Neural cell (in vitro differentiated cells): Measurements from ENCODE around the gene SLC38A1. TPM values are rescaled to one million over a fixed set of nuclear protein-coding genes. Genes with fewer than 3 reads are reported as not detected.

ENCODE experiments used
- H2AFZ ChIP-seq: fragments of 200-600, 300-800 bp; sonication (generic), shearing (Covaris generic); 2 replicates; pipeline ENCODE4 v1.6.0; 2014; ENCODE audit warnings: low read depth, mild to moderate bottlenecking, antibody characterized with exemption, low read length, moderate library complexity
- H3F3A ChIP-seq: fragments of 200-600 bp; shearing (Covaris generic); 2 replicates; pipeline ENCODE4 v1.6.1; 2016; ENCODE audit warnings: mild to moderate bottlenecking, moderate library complexity, mixed read lengths, antibody characterized with exemption, low read length; ENCODE audit not compliant: insufficient read depth, poor library complexity, severe bottlenecking
- H3K27ac ChIP-seq: fragments of 200-600, 300-800 bp; sonication (generic), shearing (Covaris generic); 2 replicates; pipeline ENCODE4 v1.5.1; 2014; ENCODE audit warnings: mild to moderate bottlenecking, low read length, moderate library complexity
- H3K27me3 ChIP-seq: fragments of 300-800, 200-600 bp; sonication (generic), shearing (Covaris generic); 2 replicates; pipeline ENCODE4 v1.6.0; 2014; ENCODE audit warnings: mild to moderate bottlenecking, low read depth, low read length, moderate library complexity; ENCODE audit not compliant: insufficient read depth
- H3K36me3 ChIP-seq: fragments of 300-800, 200-600 bp; sonication (generic), shearing (Covaris generic); 2 replicates; pipeline ENCODE4 v1.5.1; 2014; ENCODE audit warnings: mild to moderate bottlenecking, antibody characterized with exemption, low read length, moderate library complexity; ENCODE audit not compliant: insufficient read depth
- H3K4me2 ChIP-seq: fragments of 300-800, 200-600 bp; sonication (generic), shearing (Covaris generic); 2 replicates; pipeline ENCODE4 v1.6.0; 2014; ENCODE audit warnings: mild to moderate bottlenecking, low read length
- H3K4me3 ChIP-seq: fragments of 300-800, 200-600 bp; sonication (generic), shearing (Covaris generic); 2 replicates; pipeline ENCODE4 v1.5.1; 2014; ENCODE audit warnings: mild to moderate bottlenecking, low read length, moderate library complexity
- H3K79me2 ChIP-seq: fragments of 200-600 bp; shearing (Covaris generic); replicated peaks from 2 replicates; pipeline ENCODE4 v1.6.0; 2014; ENCODE audit warnings: mild to moderate bottlenecking, low read length, moderate library complexity; ENCODE audit not compliant: insufficient read depth
- H3K9ac ChIP-seq: fragments of 300-800, 200-600 bp; sonication (generic), shearing (Covaris generic); 2 replicates; pipeline ENCODE4 v1.6.1; 2016; ENCODE audit warnings: mild to moderate bottlenecking, low read length, mixed read lengths
- H3K9me2 ChIP-seq: fragments of 200-600 bp; shearing (Covaris generic); 2 replicates; pipeline ENCODE4 v1.6.1; 2016; ENCODE audit warnings: mild to moderate bottlenecking, low read length, mixed read lengths; ENCODE audit not compliant: insufficient read depth
- H3K9me3 ChIP-seq: fragments of 200-600, 300-800 bp; sonication (generic), shearing (Covaris generic); 2 replicates; pipeline ENCODE4 v1.6.1; 2016; ENCODE audit warnings: mild to moderate bottlenecking, mixed run types, low read length, moderate library complexity, mixed read lengths
- H4K20me1 ChIP-seq: fragments of 200-600 bp; shearing (Covaris generic); 2 replicates; pipeline ENCODE4 v1.6.1; 2016; ENCODE audit warnings: mild to moderate bottlenecking, mixed run types; ENCODE audit not compliant: insufficient read depth
- EP300 ChIP-seq: fragments of 450-650 bp; conservative IDR thresholded peaks from 2 replicates; pipeline ENCODE4 v1.6.1; 2014; ENCODE audit warnings: antibody characterized with exemption, mild to moderate bottlenecking, moderate library complexity; ENCODE audit not compliant: poor library complexity, severe bottlenecking
- EZH2 ChIP-seq: fragments of 200-600, 300-800 bp; shearing (Covaris generic), sonication (generic); IDR thresholded peaks from 2 replicates; pipeline ENCODE4 v1.6.1; 2014; ENCODE audit warnings: antibody characterized with exemption, low read length, borderline replicate concordance, mild to moderate bottlenecking; ENCODE audit not compliant: insufficient read depth, poor library complexity, severe bottlenecking
- MXI1 ChIP-seq: fragments of 450-650 bp; conservative IDR thresholded peaks from 2 replicates; pipeline ENCODE4 v1.6.1; 2014; ENCODE audit warnings: antibody characterized with exemption, mild to moderate bottlenecking; ENCODE audit not compliant: poor library complexity, severe bottlenecking
- POLR2AphosphoS5 ChIP-seq: IDR thresholded peaks from 2 replicates; pipeline ENCODE4 v1.6.1; 2012
- RAD21 ChIP-seq: fragments of 450-650 bp; conservative IDR thresholded peaks from 2 replicates; pipeline ENCODE4 v1.6.1; 2014; ENCODE audit warnings: antibody characterized with exemption, mild to moderate bottlenecking, moderate library complexity
- SMC3 ChIP-seq: fragments of 450-650 bp; conservative IDR thresholded peaks from 2 replicates; pipeline ENCODE4 v1.6.1; 2014; ENCODE audit warnings: antibody characterized with exemption, mild to moderate bottlenecking, moderate library complexity; ENCODE audit not compliant: poor library complexity
- TAF1 ChIP-seq: IDR thresholded peaks from 2 replicates; pipeline ENCODE4 v1.6.1; 2012; ENCODE audit warnings: low read depth
- polyA plus RNA-seq: library from polyadenylated mRNA; depleted of rRNA; stranded (reverse); fragments of >200 nt; gene quantifications from 2 replicates; pipeline ENCODE4 v1.2.3, GENCODE V29; 2014
- TF ChIP-seq, protein P1 (sequence below): fragments of 450-650 bp; IDR thresholded peaks from 2 replicates; pipeline ENCODE4 v1.5.1; 2014; ENCODE audit warnings: antibody characterized with exemption, mild to moderate bottlenecking, moderate library complexity; ENCODE audit not compliant: poor library complexity, severe bottlenecking
- TF ChIP-seq, protein P2 (sequence below): IDR thresholded peaks from 2 replicates; pipeline ENCODE4 v1.6.1; 2012; ENCODE audit warnings: borderline replicate concordance

Gene SLC38A1
- polyA plus RNA-seq, 1 donor from 2014 or later = 124 TPM

DNA sequence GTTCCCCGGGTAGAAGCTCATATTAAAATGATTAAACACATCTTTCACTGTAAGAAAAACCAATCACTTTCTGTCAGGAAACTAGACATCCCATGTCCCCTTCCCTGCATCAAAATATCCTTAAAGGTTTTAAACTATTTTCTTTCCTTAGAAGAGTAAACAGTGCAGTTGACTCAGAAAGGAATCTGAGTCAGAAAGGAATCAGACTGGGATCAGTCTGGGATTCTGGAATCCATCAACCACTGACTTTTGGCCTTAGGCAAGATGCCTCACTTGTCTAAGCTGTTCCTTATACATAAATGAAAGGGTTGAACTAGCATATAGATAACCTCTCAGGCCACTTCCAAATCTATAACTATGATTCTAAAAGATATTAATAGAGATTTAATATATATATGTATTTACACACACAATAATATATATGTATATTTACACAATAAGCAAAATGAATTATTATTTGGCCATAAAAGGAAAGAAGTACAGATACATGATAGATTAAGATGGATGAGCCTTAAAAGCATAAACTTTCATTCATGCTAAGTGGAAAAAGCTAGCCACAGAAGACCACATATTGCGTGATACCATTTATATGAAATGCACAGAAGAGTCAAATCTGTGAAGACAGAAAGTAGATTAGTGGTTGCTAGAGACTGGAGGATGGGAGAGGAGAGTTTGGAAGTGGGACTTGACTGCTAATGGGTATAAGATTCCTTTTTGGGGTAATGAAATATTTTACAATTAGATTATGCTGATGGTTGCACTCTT is 114.4 kb downstream of the SLC38A1 start:
- Histone ChIP-seq H3K4me3 (no peak overlapping the region), H3K79me2 (no peaks in the 10 kb centered on the region), H3F3A (no peaks in the 10 kb centered on the region), H3K9ac (no peak overlapping the region), H3K36me3 (no peaks in the 10 kb centered on the region), H3K9me3 (no peaks in the 10 kb centered on the region), H3K4me2 (no peak overlapping the region), H4K20me1 (no peaks in the 10 kb centered on the region), H3K27me3 (no peaks in the 10 kb centered on the region), H3K27ac (no peak overlapping the region), H2AFZ (no peak overlapping the region), H3K9me2 (no peaks in the 10 kb centered on the region)
- TF ChIP-seq TAF1 (no peak), EP300 (no peak), POLR2AphosphoS5 (no peak), SMC3 (no peak)

DNA sequence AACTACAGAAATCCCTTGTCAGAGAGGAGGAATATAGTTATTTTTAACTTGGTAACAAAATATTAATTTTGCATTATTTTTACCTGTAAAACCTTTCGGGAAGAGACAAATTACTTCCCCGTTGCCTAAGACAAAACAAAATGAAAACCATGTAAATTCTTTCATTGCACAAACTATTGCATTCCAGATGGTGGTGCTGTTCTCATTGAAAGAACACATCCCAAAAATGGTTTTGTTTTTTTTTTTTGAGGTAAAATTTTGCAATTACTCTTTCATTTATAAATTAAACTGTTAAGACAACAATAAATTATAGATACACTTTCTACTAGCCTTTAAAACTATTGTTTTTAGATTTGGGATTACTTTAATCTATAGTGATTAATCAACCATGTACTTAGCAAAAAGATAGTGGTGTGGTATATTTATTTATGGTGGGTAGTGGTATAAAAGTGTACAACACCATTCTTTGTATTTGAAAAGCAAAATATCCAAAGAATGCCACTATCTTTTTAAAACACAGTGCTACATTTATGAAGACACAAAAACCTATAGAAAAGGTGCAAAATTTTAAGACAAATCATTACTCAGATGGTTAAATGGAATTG is 115.5 kb downstream of the SLC38A1 start:
- Histone ChIP-seq H3K27me3 (no peaks in the 10 kb centered on the region), H3K4me2 (no peak overlapping the region), H3K9me3 (no peaks in the 10 kb centered on the region), H3K4me3 (no peak overlapping the region), H3F3A (no peaks in the 10 kb centered on the region), H4K20me1 (no peaks in the 10 kb centered on the region), H2AFZ (no peak overlapping the region), H3K79me2 (no peaks in the 10 kb centered on the region), H3K36me3 (no peaks in the 10 kb centered on the region), H3K27ac (no peak overlapping the region), H3K9ac (no peak overlapping the region), H3K9me2 (no peaks in the 10 kb centered on the region)
- TF ChIP-seq SMC3 = peak; percentile 21
- TF ChIP-seq, protein P1, sequence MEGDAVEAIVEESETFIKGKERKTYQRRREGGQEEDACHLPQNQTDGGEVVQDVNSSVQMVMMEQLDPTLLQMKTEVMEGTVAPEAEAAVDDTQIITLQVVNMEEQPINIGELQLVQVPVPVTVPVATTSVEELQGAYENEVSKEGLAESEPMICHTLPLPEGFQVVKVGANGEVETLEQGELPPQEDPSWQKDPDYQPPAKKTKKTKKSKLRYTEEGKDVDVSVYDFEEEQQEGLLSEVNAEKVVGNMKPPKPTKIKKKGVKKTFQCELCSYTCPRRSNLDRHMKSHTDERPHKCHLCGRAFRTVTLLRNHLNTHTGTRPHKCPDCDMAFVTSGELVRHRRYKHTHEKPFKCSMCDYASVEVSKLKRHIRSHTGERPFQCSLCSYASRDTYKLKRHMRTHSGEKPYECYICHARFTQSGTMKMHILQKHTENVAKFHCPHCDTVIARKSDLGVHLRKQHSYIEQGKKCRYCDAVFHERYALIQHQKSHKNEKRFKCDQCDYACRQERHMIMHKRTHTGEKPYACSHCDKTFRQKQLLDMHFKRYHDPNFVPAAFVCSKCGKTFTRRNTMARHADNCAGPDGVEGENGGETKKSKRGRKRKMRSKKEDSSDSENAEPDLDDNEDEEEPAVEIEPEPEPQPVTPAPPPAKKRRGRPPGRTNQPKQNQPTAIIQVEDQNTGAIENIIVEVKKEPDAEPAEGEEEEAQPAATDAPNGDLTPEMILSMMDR = peak; percentile 43
- TF ChIP-seq EP300 = no peak
- TF ChIP-seq MXI1 = no peak
- TF ChIP-seq POLR2AphosphoS5 = no peak
- TF ChIP-seq RAD21 = peak; percentile 36

DNA sequence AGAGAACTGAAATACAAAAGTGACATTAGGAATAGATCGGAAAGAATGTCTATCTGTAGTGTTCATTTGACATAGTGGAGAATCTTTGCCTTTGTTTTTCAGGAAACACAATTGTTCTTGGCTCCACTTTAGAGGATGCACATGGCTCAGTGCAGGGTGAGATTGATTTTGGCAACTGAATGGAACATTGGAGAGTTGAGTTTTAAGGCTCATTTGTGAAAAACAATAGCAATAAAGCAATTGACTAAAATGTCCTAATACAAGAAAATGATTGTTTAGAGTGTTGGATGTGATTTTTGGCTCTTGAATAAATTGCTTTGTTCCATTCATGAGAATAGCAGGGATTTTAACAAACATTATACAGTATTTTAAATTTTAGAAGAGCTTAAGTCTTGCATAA is 116.4 kb downstream of the SLC38A1 start:
- Histone ChIP-seq H3K27ac (no peak overlapping the region), H3K9me3 (no peaks in the 10 kb centered on the region), H3K4me2 (no peak overlapping the region), H3K4me3 (no peak overlapping the region), H3K9ac (no peak overlapping the region), H2AFZ (no peak overlapping the region), H3K79me2 (no peaks in the 10 kb centered on the region), H3K27me3 (no peaks in the 10 kb centered on the region), H3F3A (no peaks in the 10 kb centered on the region), H3K36me3 (no peaks in the 10 kb centered on the region), H4K20me1 (no peaks in the 10 kb centered on the region), H3K9me2 (no peaks in the 10 kb centered on the region)
- TF ChIP-seq, protein P1 = no peak
- TF ChIP-seq, protein P2, sequence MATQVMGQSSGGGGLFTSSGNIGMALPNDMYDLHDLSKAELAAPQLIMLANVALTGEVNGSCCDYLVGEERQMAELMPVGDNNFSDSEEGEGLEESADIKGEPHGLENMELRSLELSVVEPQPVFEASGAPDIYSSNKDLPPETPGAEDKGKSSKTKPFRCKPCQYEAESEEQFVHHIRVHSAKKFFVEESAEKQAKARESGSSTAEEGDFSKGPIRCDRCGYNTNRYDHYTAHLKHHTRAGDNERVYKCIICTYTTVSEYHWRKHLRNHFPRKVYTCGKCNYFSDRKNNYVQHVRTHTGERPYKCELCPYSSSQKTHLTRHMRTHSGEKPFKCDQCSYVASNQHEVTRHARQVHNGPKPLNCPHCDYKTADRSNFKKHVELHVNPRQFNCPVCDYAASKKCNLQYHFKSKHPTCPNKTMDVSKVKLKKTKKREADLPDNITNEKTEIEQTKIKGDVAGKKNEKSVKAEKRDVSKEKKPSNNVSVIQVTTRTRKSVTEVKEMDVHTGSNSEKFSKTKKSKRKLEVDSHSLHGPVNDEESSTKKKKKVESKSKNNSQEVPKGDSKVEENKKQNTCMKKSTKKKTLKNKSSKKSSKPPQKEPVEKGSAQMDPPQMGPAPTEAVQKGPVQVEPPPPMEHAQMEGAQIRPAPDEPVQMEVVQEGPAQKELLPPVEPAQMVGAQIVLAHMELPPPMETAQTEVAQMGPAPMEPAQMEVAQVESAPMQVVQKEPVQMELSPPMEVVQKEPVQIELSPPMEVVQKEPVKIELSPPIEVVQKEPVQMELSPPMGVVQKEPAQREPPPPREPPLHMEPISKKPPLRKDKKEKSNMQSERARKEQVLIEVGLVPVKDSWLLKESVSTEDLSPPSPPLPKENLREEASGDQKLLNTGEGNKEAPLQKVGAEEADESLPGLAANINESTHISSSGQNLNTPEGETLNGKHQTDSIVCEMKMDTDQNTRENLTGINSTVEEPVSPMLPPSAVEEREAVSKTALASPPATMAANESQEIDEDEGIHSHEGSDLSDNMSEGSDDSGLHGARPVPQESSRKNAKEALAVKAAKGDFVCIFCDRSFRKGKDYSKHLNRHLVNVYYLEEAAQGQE = no peak
- TF ChIP-seq RAD21 = no peak
- TF ChIP-seq EZH2 = no peak
- TF ChIP-seq POLR2AphosphoS5 = no peak
- no peak for TF ChIP-seq EP300
- TF ChIP-seq SMC3 = no peak
- no peak for TF ChIP-seq MXI1
- TF ChIP-seq TAF1 = no peak
